Fibroblast of skin of right quadriceps (primary cell): ENCODE results near the gene HMGN3.
A peak's percentile ranks its signal among the peaks of the same experiment; 100 is the strongest.

Experiments used
- DNase-seq: peaks from one replicate; pipeline ENCODE4 v3.0.0-alpha.2; 2013

The HMGN3 gene

DNA sequence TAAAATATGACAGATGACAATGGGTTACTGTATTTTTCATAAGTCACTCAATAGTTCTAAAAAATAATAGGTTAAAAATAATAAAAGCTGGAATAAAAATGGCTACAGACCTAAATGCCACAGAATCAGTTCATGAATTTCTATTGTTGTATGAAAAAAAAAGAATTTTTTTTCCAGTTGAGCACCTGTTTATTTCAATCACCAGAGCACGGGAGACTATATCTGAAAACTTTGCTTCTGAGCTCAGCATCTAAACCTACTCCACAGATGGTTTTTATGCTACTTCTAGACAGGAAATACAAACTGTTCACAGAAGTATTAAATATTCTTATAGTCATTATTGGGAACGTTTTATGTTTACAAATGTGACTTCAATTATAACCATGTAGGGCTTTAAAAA, 50.4 kb downstream of the HMGN3 start:
- DNase-seq = no peak

DNA sequence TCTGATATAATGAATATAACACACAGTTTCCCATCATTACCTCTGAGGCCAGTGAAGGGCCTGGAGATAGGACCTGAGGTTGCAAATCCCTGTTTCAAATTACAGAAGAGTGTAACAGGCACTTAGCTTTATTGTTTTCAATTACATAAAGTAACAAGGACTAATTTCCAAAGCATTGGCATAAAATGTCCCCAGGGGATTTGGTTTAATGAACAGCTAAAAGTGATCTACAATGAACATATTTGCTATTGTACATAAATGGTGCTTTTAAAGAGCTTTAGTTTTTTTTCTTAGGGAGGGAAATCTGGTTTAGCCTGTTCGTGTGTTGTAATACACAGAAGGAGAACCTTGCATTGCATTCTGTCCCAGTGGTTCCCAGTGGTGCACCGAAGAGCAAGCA, 54.4 kb downstream of the HMGN3 start:
- DNase-seq = no peak

DNA sequence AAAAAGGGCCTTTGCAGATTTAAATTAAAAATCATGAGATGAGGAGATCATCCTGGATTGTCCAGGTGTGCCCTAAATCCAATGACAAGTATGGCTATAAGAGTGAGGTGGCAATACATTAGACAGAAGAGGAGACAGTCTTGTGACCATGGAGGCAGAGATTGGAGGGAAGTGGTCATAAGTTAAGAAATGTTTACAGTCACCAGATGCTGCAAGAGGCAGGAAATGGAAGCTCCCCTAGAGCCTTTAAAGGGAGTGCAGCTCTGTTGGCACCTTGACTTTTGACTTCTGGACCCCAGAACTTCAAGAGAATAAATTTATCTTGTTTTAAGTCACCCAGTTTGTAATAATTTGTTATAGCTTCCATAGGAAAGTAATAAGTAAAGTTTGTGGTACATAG, 61.1 kb downstream of the HMGN3 start:
- DNase-seq = no peak

DNA sequence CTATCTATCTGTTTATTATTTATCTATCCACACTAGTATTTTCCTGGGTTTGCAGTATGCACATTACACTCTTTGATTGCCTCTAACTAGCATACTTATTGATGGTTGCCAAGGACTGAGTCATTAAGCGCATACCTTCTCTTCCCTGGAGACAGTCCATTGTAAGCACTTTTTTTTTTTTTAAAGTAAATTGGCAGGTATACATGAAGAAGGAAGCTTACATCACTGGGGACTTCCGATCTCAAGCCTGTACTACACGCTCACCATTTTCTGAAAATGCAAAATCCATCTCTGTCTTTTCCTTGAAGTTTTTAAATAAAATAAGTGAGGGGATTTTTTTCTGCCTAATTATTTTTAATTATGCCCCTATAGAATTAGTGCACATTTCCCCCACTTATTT, 63.5 kb downstream of the HMGN3 start:
- DNase-seq = peak; percentile 50

DNA sequence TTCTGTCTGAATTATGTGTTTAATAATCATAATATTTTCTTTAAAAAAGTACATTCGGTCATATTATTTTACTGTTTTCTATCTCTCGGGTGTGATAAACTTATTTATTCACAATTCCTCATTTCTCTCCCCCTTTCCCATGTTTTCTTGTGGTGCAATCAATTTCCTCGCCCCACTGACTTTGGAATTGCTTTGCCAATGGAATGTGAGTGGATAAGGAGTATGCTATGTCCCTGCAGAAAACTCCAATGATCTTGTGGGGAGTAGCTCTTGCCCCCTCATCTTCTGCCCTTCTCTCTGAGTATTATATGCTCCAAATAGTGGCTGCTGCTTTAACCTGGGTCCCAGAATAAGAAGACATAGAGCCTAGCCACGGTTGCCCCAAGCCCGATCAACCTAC, 64.1 kb downstream of the HMGN3 start:
- DNase-seq = no peak

DNA sequence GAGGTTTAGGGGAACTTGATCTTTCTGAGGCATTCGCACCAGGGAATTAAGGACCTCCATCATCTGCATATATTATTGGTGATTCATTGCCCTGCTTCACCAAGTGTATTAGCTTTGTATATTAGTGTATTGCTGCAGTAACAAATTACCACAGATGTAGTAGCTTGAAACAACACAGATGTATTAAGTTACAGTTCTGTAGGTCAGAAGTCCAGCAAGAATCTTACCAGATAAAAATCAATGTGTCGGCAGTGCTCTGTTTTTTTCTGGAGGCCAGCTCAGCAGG, 65.8 kb downstream of the HMGN3 start:
- peak; percentile 57 for DNase-seq

DNA sequence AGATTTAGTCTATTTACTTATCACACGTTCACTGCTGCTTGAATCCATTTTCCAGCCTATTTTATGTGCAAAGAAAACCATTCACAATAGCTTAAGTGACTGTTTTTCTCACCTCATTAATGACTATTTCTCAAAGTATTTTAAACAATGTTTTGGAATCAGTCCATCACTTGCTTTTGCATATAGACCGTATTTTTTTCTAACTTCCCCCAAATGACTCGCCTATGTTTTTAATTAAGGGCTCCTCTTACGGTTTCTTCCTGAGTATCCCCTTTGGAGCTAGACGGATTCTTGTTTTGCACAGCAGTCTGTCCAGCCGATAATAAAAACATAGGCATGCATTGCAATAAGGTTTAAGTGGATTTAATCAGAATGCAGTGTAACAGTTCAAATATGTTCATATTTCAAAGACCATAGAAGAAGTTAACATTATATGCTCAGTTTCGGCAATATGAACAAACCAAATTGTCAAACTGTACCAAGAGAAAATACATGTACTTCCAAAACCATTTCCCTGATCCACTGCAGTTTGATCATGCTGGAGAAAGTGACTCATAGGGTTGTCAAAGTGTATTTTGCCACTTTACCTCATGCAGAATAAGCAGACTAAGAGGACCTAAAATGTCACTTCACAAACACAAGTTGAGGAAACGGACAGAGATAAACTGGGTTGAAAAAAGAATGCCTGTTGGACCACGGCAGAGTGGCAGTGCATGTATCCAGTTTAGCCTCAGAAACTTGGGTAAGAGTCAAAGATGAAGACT, 66.4 kb downstream of the HMGN3 start:
- DNase-seq = peak; percentile 57

DNA sequence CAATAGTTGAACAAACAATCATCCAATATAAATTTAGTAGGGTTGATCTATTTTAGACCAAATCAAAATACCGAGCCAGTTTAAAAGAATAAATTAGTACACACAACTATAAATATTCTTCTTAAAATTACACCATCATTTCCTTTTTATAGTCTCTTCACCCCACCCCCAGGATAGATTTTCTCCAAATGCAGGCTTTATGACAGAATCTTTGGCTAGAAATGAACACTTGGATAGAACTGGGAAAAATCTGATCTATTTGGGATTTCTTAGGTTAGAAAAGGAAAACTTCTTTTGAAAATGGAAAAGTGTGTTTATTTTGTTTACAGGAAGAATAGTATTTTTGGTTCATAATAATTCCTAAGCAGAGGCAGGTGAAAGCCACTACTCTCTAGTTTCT, 74.6 kb downstream of the HMGN3 start:
- DNase-seq = no peak

DNA sequence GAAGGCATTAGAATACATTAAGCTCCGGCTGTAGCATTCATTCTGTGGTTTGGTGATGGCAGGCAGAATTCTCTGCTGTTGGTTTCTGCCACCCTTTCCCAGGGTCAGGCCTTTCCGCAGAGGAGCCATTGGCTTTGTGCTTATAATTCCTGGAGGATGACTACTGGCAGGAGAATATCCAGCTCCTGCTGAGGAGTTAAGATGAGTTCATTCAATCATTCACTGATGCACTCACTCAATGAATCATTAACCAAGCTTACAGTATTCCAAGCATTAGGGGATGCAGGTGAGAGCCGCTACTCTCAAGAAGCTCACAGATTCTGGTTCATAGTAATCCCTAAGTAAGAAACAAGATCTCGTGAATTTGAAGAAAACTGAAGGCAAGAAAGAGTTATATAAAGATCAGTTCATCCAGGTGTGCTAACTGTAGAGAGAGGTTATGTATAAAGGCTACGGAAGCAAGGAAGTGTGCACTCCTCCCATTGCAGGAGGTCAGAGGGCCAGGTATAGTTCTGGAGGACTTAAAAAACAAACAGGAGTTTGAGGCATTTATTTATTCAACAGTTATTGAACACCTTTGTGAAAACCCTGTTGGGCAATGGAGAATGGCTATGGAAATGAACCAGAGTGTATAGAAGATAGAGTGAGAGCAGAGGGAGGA, 75.5 kb downstream of the HMGN3 start:
- DNase-seq = no peak

DNA sequence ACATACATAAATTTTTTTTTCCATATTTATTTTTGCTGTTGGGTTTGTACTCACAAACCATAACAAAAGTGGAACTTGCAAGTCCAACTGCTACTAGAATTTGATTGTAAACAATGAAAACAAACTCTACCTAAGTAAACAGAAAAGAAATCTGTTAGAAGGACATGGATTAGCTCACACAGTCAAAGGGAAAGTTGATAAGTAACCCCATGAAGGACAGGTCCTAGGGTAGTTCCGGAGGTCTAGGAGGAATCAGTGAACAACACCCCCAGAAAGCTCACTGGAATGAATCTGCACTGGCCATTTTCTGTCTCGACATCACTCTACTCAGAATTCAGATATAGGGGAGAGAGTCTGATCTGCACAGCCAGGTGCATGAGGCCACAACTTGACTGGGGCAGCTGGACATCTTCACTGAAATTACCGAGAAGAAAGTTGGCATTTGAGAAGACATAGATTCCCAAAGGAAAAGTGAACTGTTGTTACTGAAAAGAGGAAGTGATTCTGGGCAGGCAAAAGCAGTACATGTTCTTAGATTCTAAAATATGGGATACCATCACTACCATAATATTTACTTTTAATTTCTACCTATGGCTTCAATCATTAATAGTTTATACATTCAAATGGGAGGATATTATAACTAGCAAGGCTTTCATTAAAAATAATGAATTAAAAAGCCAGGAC, 76.4 kb downstream of the HMGN3 start:
- DNase-seq = no peak

DNA sequence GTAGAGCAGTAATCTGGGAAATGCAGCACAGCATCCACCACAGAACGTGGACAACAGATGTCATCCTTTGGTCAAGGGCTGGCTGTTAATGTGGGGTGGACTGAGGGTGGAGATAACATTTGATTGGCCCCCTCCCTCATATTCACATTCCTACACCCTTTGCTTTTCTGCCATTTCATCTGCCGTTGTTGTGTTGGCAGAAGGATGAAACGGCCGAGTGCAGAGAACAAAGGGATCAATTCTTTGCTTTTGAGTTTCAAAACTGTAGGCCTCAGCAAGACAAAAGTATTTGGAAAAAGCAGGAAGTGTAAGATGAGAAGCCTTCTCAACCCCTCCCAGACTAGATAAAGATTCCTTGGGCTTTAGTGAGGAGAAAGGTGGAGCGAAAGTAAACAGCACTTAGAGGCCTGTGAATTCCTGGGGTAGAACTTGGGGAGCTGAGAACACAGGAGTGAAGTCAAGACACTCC, 82.2 kb downstream of the HMGN3 start:
- DNase-seq = no peak
